Motor neuron (in vitro differentiated cells): ENCODE measurements around the gene NANS. TPM values are rescaled to one million over a fixed set of nuclear protein-coding genes. Genes with fewer than 3 reads are reported as not detected.

Experiments
- ATAC-seq, 8 experiments: fragments of 200-7000 bp; cut with Tn5 transposase; replicated peaks in 6 of 8; 2 replicates each; pipeline ENCODE4 v1.8.0; 2021; ENCODE audit warnings: mild to moderate bottlenecking in 8 of 8, moderate library complexity in 8 of 8
- H3K27ac ChIP-seq, 2 donors: fragments of 250-450 bp; sonication (Bioruptor Pico); 2 replicates each; pipeline ENCODE4 v1.9.0; 2021; ENCODE audit warnings: antibody characterized with exemption in 2 of 2, mild to moderate bottlenecking in 2 of 2, moderate library complexity in 1 of 2
- H3K4me1 ChIP-seq, 2 donors: fragments of 250-450 bp; sonication (Bioruptor Pico); replicated peaks in 1 of 2; 2 replicates each; pipeline ENCODE4 v1.6.1; 2021; ENCODE audit warnings: antibody characterized with exemption in 2 of 2, mild to moderate bottlenecking in 2 of 2, moderate library complexity in 1 of 2
- H3K4me3 ChIP-seq, 5 donors: fragments of 250-450 bp; sonication (Bioruptor Pico); 2 replicates each; pipeline ENCODE4 v1.9.0; 2021; ENCODE audit warnings: antibody characterized with exemption in 5 of 5, mild to moderate bottlenecking in 5 of 5, moderate library complexity in 4 of 5
- WGBS, 10 experiments: fragments of 450-650 bp; shearing (Covaris generic); methylation state at CpG; one replicate each; pipeline ENCODE4 v1.0.0; 2022; 5-methylcytosine and 5-hydroxymethylcytosine counted together
- in situ Hi-C, 9 experiments: fragments of 400-800 bp; cut with MboI; loops; one replicate each; pipeline ENCODE4 v1.15.0; 2021; ENCODE audit warnings: low sequenced_read_pairs in 9 of 9, low pct_unique_long_range_greater_than_20kb in 2 of 9; ENCODE audit not compliant: unreplicated experiment in 9 of 9
- total RNA-seq, 8 experiments: library from RNA; unstranded; fragments of 300-600 nt; gene quantifications; 2 replicates each; pipeline versions ENCODE4 v1.2.3 to v1.2.4, GENCODE V29; 2022

The NANS gene
- total RNA-seq, 8 experiments from 2014 or later, result 33.8 to 109 (median 65.5) TPM

DNA sequence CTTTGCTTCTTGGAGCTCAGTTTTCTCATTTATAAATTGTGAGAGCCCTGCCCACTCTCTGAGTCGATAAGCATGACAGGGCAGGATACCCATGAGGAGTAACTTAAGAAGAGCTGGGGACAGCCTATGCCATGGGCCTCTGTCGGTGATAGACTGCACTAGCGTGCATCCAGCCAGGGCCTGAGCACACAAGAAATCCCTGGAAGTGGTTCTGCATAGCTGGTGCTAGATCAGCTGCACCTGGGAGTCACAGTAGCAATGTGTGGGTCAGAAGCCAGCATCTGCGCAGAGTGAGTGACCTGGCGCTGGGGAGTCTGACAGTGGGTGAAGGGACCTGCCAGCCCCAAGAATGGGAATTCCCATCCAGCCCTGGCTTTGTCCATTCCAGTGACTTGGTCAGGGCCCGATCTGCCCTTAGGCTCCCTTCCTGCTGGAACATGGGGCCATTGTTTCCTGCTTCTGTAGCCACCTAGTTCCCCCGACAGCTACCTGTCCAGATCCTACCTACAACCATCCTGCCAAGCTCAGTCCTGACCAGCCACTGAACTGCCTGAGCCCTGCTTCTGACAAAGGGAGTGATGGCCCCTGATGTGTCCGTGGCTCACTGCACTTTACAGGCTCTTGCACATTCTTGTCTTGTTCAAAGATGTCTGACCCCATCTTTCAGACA is 35.9 kb upstream of the NANS start:
- H3K27ac ChIP-seq, result no peak overlapping the region
- in situ Hi-C loops, result no loop called here
- no peak overlapping the region for H3K4me3 ChIP-seq
- 89 to 100% (median 100%) methylated on average over 1 to 4 of the region's 8 CpGs; no CpG with 5 or more reads in 3 of the 10 experiments for WGBS, 10 experiments
- ATAC-seq, result peak in 1 of 8 experiments; percentile 8
- no peaks in the 10 kb centered on the region for H3K4me1 ChIP-seq

DNA sequence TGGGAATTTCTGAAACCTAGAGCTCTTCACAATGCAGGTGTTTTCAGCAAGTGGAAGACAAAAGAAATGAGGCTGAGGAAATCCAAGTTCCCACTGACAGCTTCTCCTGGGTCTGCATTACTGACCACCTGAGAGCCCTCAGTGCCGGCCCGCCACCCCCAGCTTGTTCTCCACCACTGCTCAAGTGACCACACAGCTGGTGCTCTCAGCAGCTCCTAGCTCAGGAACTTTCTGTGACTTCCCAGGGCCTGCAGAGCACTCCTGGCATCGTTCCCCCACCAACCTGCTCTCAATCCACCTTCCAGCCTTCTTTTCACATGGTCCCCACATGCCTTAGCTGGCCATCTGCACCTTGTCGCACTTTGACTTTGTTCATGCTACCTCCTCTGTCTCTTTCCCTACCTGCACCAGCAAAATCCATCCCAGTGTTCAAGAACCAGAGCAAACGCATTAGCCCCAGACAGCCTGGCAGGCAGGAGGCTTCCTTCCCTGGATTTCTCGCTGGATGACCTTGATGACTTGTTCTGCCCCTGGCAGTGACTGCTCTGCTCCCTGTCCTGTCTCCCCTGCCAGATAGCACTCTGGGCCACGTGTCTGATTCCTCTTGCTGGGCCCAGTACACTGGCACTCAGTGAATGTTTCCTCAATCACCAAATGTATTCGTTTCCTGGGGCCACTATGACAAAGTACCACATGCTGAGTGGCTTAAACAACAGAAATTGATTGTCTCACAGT is 35.1 kb upstream of the NANS start:
- no peak overlapping the region for H3K4me3 ChIP-seq
- H3K4me1 ChIP-seq, result no peaks in the 10 kb centered on the region
- WGBS, 10 experiments, result 50 to 100% (median 80%) methylated on average over 1 to 5 of the region's 8 CpGs; no CpG with 5 or more reads in 1 of the 10 experiments
- ATAC-seq, result peak in 1 of 8 experiments; percentile 3
- in situ Hi-C loops, result no loop called here
- H3K27ac ChIP-seq, result no peak overlapping the region

DNA sequence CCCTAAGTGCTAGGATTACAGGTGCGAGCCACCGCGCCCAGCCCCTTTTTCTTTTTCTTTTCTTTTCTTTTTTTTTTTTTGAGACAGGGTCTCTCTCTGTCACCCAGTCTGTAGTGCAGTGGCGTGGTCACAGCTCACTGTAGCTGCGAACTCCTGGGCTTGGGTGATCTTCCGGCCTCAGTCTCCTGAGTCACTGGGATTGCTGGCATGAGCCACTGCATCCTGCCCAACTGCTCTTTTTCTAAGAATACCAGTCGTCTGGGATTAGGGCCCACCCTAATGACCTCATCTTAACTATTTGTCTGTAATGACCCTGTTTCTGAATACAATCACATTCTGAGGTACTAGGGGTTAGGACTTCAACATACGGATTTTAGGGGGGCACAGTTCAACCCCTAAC is 34.1 kb upstream of the NANS start:
- 0 to 100% (median 87%) methylated on average over 1 to 6 of the region's 8 CpGs for WGBS, 10 experiments
- H3K27ac ChIP-seq, result no peak overlapping the region
- H3K4me1 ChIP-seq, result no peaks in the 10 kb centered on the region
- no peak for ATAC-seq
- in situ Hi-C loops, result no loop called here
- no peak overlapping the region for H3K4me3 ChIP-seq

DNA sequence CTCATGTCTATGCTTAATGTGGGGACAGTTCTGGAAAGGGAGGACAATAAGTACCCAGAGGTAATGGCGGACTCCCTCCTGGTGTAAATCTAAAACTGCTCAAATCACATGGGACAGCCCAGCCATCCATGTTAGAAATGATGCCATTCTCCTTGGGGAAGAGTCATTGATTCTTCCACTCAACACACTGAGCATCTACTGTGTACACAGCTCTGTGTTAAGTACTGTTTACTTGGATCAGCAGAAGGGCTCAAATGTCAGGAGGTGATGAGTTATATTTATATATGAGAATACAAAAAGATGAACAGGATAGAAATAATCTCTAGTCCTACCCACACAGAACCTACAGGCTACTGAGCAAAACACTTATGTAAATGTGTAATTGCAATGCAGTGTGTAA is 31.8 kb upstream of the NANS start:
- WGBS, 10 experiments, result 80 to 100% (median 100%) methylated on average over 1 of the region's 1 CpG; no CpG with 5 or more reads in 6 of the 10 experiments
- no peaks in the 10 kb centered on the region for H3K4me1 ChIP-seq
- peak in 1 of 8 experiments; percentile 2 for ATAC-seq
- H3K27ac ChIP-seq, result no peak overlapping the region
- no peak overlapping the region for H3K4me3 ChIP-seq
- in situ Hi-C loops, result no loop called here

DNA sequence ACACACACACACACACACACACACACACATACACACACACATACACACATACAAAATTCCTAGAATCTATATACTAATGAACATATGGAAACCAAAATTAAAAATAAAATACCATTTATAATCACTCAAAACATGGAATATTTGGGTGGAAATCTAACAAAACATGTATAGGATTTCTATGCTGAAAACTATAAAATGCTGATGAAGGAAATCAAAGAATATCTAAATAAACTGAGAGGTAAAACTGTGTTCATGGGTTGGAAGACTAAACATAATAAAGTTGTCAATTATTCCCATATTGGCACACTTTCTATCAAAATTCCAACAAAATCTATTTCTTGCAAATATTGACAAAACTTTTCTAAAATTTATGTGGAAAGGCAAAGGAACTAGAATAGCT is 25.4 kb upstream of the NANS start:
- in situ Hi-C loops, result no loop called here
- Histone ChIP-seq H3K4me3 (no peak overlapping the region), H3K4me1 (no peaks in the 10 kb centered on the region), H3K27ac (no peak overlapping the region)
- ATAC-seq, result no peak

GRCh38 chr9:98031935-98032334 is 24.6 kb upstream of the NANS start:
- Histone ChIP-seq H3K4me1 (no peaks in the 10 kb centered on the region), H3K4me3 (no peak overlapping the region), H3K27ac (no peak overlapping the region)
- ATAC-seq, result no peak
- in situ Hi-C loops, result no loop called here
- WGBS, 10 experiments, result 50 to 100% (median 67%) methylated on average over 1 of the region's 1 CpG; no CpG with 5 or more reads in 5 of the 10 experiments

DNA sequence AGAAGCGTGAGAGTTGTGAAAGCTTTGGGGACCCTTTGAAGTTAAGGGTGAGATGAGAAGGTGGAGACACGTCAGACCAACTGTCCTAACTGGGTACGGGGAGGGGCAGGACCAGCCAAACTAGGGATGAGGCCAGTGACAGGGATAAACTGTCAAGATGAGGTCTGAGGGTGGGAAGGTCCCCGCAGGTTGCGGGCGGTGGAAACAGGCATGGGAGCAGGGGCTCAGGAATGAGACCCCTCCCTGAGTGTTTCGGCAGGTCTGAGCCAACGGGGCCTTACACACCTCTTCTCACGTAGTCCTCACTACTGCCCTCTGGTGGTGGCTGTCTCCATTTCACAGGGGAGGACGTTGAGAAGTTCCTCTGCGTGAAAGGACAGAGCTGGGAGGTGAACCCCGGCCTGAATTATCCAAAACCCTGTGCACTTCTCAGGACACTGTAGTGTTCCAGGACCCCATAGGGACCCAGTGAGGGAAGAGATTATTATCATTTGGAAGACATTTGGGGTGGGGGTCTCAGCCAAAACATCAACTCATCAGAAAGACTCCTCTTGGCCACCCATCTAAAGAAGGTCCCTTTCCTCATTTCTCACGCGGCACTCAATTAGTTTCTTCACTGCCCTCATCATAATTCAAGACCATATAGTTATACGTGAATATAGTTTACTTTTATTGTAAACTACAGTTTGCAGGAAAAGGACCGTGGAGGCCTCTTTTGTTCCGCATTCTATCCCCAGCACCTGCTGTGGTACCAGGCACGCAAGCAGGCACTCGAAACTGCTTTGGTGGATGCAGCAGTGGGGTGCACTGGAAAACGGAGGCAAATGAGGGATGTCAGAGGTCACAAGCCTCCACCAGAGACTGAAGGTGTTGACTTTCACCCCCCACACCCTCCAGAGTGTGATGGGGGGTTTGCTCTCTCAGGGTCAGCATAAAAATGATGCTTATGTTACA is 21.7 kb upstream of the NANS start:
- 0 to 100% (median 60%) methylated on average over 1 to 9 of the region's 20 CpGs for whole genome bisulfite sequencing, 10 experiments
- Histone ChIP-seq H3K4me3 (no peak overlapping the region), H3K4me1 (peaks cover 0 to 3% of the 10 kb centered on the region in 2 donors), H3K27ac (no peak overlapping the region)
- in situ Hi-C loops, result no loop called here
- peak; percentile 62 to 91 (median 81) for ATAC-seq

DNA sequence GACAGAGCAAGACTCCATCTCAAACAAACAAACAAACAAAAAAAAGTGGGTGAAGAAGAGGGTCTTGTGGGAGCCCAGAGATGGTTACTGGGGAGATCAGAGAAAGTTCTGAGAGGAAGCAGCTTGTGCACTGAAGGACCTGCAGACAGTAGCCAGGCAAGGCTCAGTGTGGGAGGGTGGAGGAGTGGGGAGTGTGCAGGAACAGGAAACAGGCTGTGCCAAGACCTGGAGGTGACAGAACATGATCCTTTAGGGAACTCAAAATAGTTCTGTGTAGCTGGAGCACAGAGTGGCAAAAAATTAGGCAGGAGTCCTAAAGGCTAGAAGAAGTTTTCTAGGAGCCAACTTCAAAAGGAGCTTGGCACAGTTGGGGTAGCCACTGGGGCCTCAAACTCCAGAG is 19.2 kb upstream of the NANS start:
- H3K4me1 ChIP-seq, result peaks cover 0 to 4% of the 10 kb centered on the region in 2 donors
- no peak overlapping the region for H3K4me3 ChIP-seq
- in situ Hi-C loops, result no loop called here
- H3K27ac ChIP-seq, result no peak overlapping the region
- peak in 1 of 8 experiments; percentile 12 for ATAC-seq

DNA sequence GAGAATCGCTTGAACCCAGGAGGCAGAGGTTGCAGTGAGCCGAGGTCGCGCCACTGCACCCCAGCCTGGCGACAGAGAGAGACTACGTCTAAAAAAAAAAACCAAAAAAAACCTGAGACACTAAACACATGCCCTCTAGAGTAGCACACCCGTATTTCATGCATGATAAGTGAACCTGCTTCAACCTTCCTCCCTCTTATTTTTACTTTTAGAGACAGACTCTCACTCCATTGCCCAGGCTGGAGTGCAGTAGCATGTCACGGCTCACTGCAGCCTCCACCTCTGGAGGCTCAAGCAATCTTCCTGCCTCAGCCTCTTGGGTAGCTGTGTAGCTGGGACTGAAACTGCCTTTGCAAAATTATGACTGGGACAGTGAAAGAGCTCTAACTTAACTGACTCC is 17.6 kb upstream of the NANS start:
- WGBS, 10 experiments, result 42 to 93% (median 67%) methylated on average over 2 to 7 of the region's 8 CpGs; no CpG with 5 or more reads in 5 of the 10 experiments
- Histone ChIP-seq H3K4me1 (peaks cover 0 to 4% of the 10 kb centered on the region in 2 donors), H3K4me3 (no peak overlapping the region), H3K27ac (no peak overlapping the region)
- no peak for ATAC-seq
- in situ Hi-C loops, result no loop called here

GRCh38 chr9:98039607-98040017 is 16.9 kb upstream of the NANS start:
- 13 to 23% (median 22%) methylated on average over 3 to 5 of the region's 10 CpGs; no CpG with 5 or more reads in 7 of the 10 experiments for WGBS, 10 experiments
- H3K27ac ChIP-seq, result no peak overlapping the region
- H3K4me1 ChIP-seq, result peaks cover 0 to 4% of the 10 kb centered on the region in 2 donors
- peak in 3 of 8 experiments; percentile 43 to 74 (median 73) for ATAC-seq
- in situ Hi-C loops, result no loop called here
- no peak overlapping the region for H3K4me3 ChIP-seq

DNA sequence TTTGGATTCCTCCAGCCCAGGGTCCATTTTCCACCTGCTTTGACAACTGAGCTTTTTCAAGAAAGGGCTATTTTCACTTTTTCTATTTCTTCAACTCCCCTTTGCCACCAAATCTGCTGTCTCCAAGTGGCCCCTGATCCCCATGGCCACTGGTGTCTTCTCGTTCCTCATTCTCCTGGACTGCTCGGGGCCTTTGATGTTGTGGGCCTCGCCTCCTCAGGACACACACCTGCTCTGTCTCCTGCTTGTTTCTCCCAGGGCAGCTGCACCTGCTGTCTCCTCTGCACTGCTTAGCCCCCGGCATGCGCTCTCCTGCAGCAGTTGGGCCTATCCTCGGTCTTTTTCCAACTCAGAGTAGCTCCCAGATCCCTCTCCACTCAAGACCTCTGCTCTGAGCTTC is 16.3 kb upstream of the NANS start:
- Histone ChIP-seq H3K4me1 (peaks cover 0 to 4% of the 10 kb centered on the region in 2 donors), H3K4me3 (no peak overlapping the region), H3K27ac (no peak overlapping the region)
- in situ Hi-C loops, result no loop called here
- ATAC-seq, result no peak
- WGBS, 10 experiments, result 60 to 96% (median 91%) methylated on average over 3 to 4 of the region's 6 CpGs; no CpG with 5 or more reads in 6 of the 10 experiments

DNA sequence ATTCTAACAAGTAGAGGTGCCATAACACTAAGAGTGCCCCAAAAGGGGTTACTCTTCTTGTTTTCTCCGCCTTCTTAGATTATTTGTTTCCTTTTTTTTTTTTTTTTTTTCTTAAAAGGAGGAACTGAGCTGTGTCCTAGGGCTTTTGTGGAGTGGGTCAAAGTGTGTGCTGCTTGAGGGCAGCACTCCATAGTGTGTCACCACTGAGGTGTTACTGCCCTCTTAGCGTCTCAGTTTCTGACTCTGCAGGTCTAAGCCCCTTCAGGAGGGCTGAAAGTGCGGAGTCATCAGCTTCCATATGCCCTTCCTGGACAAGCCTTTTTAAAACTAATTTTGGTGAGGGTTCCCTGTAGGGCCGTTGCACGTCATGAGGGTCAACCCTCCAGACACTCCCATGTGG is 12.6 kb upstream of the NANS start:
- in situ Hi-C loops, result no loop called here
- ATAC-seq, result no peak
- Histone ChIP-seq H3K27ac (no peak overlapping the region), H3K4me1 (peaks cover 0 to 4% of the 10 kb centered on the region in 2 donors), H3K4me3 (no peak overlapping the region)
- WGBS, 10 experiments, result 33 to 100% (median 83%) methylated on average over 1 to 5 of the region's 5 CpGs; no CpG with 5 or more reads in 1 of the 10 experiments
